AG04449 (cell line): ENCODE data around the gene WRAP73.

ENCODE experiments used
- CTCF ChIA-PET: fragments of 350-600 bp; formaldehyde crosslinking; extraction: SDS; loops from one replicate; lab custom pipeline; 2021; ENCODE audit warnings: antibody characterized with exemption; lab: Yijun Ruan, JAX
- POLR2A ChIA-PET: fragments of 400-600, 350-600 bp; formaldehyde crosslinking; extraction: SDS; loops from one replicate; lab custom pipeline; 2020; ENCODE audit warnings: antibody characterized with exemption, inconsistent platforms; lab: Yijun Ruan, JAX
- DNase-seq: peaks from one replicate; pipeline ENCODE4 v3.0.0-alpha.2; 2010; ENCODE audit warnings: low read depth, low spot score
- H3K4me3 ChIP-seq: 2 replicates; pipeline ENCODE4 v1.5.1; 2011; ENCODE audit warnings: low read depth, mild to moderate bottlenecking, control low read depth, low read length
- TF ChIP-seq, protein P1 (sequence below): IDR thresholded peaks from one replicate; pipeline ENCODE4 v1.5.1; 2011; ENCODE audit warnings: mild to moderate bottlenecking, moderate library complexity, low read length, control low read depth, inconsistent platforms; ENCODE audit not compliant: insufficient read depth; ENCODE audit errors: missing control alignments

WRAP73 gene

DNA sequence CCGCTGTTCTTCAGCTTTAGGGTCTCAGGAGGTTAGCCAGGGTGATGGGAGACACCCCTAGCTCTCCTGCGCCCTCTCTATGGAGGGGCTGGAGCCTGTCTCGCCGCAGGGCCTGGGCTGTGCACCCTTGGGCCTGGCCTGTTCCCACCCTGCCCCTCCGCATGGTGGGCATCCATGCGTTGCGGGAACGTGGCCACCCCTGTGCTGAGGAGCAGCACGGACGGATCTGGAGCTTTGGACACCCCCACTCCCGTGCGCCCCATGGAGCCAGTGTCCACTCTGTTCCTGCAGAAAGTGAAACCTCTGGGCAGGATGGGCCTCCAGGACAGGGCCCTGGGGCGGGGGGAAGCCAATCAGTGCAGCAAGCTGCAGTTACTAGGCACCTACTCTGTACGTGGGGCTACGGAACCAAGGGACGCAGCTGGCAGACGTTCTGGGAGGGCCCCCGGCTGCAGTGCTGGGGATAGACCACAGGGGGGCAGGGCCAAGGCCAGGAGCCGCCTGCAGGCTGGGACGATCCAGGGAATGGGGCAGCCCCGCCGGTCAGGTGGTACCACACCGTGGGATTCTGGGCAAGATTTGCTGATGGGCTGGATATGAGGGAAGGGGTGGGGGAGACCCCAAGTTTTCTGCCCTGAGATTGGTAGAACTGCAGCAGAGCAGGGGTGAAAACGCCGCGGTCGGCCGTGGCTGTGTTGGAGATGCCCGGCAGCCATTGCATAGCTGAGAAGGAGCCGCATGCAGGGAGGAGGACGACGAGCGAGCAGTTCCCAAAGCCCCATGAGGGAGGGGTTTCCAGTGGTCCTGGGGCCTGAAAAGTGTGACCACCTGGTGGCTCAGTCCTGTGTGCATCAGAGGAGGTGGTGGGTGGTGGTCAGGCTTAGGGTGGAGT is 45.7 kb upstream of the WRAP73 start:
- no peak for DNase-seq
- CTCF ChIA-PET: interaction anchor here (0.6 to 2.6 kb wide), 10 partner anchors 9 to 242 kb away, joined by 3 to 17 read pairs (median 4); no protein-coding TSS in a partner anchor
- TF ChIP-seq, protein P1, sequence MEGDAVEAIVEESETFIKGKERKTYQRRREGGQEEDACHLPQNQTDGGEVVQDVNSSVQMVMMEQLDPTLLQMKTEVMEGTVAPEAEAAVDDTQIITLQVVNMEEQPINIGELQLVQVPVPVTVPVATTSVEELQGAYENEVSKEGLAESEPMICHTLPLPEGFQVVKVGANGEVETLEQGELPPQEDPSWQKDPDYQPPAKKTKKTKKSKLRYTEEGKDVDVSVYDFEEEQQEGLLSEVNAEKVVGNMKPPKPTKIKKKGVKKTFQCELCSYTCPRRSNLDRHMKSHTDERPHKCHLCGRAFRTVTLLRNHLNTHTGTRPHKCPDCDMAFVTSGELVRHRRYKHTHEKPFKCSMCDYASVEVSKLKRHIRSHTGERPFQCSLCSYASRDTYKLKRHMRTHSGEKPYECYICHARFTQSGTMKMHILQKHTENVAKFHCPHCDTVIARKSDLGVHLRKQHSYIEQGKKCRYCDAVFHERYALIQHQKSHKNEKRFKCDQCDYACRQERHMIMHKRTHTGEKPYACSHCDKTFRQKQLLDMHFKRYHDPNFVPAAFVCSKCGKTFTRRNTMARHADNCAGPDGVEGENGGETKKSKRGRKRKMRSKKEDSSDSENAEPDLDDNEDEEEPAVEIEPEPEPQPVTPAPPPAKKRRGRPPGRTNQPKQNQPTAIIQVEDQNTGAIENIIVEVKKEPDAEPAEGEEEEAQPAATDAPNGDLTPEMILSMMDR: peak; percentile 83
- POLR2A ChIA-PET: no interaction called here
- no peak overlapping the region for H3K4me3 ChIP-seq

DNA sequence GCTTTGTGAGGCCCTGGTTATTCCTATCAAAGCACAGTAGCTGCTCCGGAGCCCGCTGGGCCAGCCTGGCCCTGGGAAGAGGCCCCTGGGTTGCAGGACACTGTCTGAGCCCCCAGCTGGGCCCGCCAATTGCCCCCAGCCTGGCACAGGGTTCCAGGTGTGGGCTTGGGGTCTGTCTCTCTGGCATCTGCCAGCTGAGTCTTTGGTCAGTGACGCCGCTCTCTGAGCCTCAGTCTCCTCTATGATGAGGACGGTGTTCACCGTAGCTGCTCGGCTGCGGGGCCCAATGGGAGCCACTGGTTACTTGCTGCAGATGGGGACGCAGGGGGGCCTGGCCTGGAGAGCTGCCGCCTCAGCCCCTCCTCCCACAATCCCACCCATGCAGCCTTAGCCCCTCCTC is 43.4 kb upstream of the WRAP73 start:
- no peak overlapping the region for H3K4me3 ChIP-seq
- ChIA-PET CTCF (no interaction called here), POLR2A (no interaction called here)
- no peak for DNase-seq
- TF ChIP-seq, protein P1: no peak

DNA sequence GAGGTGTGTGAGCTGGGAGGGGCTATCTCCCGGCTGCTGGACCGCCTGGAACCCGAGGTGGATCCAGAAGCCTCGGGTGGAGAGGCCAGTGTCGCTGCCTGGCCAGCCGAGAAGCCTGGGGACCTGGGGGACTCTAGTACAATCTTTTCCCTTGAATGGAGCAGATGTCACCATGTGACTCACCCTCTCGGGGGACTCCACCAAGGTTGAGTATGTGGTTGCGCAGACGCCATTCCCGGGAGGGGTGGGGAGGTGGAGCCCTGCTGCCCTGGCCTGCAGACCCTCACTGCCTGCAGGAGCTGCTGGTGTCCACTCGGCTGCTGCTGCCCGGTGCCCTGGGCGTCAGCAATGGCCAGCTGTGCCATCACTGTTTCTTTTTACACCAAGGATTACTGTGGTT is 42.7 kb upstream of the WRAP73 start:
- TF ChIP-seq, protein P1: no peak
- H3K4me3 ChIP-seq: no peak overlapping the region
- ChIA-PET CTCF (no interaction called here), POLR2A (no interaction called here)
- no peak for DNase-seq

DNA sequence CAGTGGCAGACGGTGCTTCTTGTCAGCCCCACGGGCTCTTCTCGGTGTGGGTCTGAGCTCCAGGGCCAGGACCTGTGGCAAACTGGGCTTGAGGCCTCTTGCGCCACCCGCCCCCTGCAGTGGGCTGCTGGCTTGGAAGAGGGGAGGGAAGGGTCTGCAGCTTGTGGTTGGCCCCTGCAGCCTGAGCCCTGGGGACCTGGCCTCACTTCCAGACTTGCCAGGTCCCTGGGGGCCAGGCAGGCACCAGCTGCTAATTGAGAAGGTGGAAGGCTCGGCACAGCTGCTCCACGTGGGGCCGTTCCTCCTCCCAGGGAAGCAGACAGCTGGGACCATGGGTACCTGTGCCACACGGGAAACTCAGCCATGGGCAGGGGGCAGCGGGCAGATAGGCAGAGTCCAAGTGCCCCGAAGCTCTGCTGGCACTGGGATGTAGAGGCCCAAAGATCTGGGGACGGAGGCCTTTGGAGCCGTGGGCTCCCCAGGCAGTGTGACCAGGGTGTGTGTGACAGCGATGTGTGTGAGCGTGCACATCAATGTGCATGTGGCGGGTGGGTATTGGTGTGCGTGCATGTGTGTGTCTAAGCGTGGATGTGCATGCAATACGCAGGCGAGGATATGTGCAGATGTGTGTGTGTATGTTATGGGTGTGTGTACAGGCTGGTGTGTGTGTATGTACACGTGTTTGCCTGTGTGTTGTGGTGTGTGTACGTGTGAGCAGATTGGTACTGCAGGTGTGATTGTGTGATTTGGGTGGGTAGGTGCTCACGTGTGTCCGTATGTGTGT is 41.7 kb upstream of the WRAP73 start:
- TF ChIP-seq, protein P1: no peak
- ChIA-PET POLR2A (no interaction called here), CTCF (interaction anchor here (1.0 kb wide), 1 partner anchor 33 kb away, joined by 3 read pairs; no protein-coding TSS in a partner anchor)
- DNase-seq: no peak
- no peak overlapping the region for H3K4me3 ChIP-seq

DNA sequence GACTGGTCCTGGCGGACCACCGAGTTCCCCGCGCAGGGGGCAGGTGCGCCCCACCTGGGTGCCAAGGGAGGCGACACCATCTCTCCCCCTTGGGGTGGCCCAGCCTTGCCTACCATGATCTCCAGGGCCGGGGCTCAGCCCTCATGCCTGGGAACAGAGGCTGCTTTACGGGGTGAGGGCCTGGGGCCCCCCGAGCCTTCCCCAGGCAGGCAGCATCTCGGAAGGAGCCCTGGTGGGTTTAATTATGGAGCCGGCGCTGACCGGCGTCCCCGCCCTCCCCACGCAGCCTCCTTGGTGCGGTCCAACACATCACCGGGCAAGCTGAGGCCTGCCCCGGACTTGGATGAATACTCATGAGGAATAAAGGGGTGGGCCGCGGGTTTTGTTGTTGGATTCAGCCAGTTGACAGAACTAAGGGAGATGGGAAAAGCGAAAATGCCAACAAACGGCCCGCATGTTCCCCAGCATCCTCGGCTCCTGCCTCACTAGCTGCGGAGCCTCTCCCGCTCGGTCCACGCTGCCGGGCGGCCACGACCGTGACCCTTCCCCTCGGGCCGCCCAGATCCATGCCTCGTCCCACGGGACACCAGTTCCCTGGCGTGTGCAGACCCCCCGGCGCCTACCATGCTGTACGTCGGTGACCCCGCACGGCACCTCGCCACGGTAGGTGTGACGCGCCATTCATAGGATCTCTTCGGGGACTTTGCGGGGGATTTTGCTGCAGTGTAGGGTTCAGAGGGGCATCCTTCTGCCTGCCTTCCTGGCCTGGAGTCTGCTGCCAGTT is 40.6 kb upstream of the WRAP73 start:
- POLR2A ChIA-PET: no interaction called here
- DNase-seq: no peak
- CTCF ChIA-PET: interaction anchor here (1.0 kb wide), 1 partner anchor 34 kb away, joined by 3 read pairs; no protein-coding TSS in a partner anchor
- H3K4me3 ChIP-seq: no peak overlapping the region
- TF ChIP-seq, protein P1: no peak
